Measurements from ENCODE around the gene NHERF1. TPM values are rescaled to one million over a fixed set of nuclear protein-coding genes. Genes with fewer than 3 reads are reported as not detected.
A peak's percentile ranks its signal among the peaks of the same experiment; 100 is the strongest.

Gene NHERF1
- total RNA-seq, 1 experiment from 2014 or later = 75.0 TPM

GRCh38 chr17:74800531-74800930 is 52.1 kb downstream of the NHERF1 start:
- H3K9ac ChIP-seq (ENCODE audit: low read length) = no peak overlapping the region
- no peaks in the 10 kb centered on the region for H3F3A ChIP-seq (ENCODE audit: low read length, unreplicated experiment)
- ChIA-PET CTCF (no interaction called here), POLR2A (ENCODE audit: unreplicated experiment) (no interaction called here)
- intact Hi-C loops (cut with micrococcal nuclease) = no loop called here
- no peak overlapping the region for H3K4me3 ChIP-seq (ENCODE audit: low read length)
- no peak for TF ChIP-seq CTCF (conservative IDR thresholded peaks at IDR 0.05; ENCODE audit: low read depth, low read length)
- TF ChIP-seq EZH2phosphoT487 (IDR thresholded peaks at IDR 0.05; ENCODE audit: borderline replicate concordance, low read length) = no peak
- no peak for TF ChIP-seq EZH2 (IDR thresholded peaks at IDR 0.05; ENCODE audit: low read length, unreplicated experiment)
- no peaks in the 10 kb centered on the region for H3K79me2 ChIP-seq (ENCODE audit: low read length)
- H3K9me2 ChIP-seq (replicated peaks; ENCODE audit: low read length) = no peaks in the 10 kb centered on the region
- no TSS peak for BruUV-seq (replicated peaks)
- no peak overlapping the region for H3K4me2 ChIP-seq (ENCODE audit: low read length)
- H3K36me3 ChIP-seq (ENCODE audit: low read depth, low read length) = peaks cover 6% of the 10 kb centered on the region; the same call in 1 of the 2 replicates
- H3K9me3 ChIP-seq (ENCODE audit: low read length) = no peaks in the 10 kb centered on the region
- no peaks in the 10 kb centered on the region for H3K27me3 ChIP-seq (ENCODE audit: low read length)
- no peak overlapping the region for H2AFZ ChIP-seq (ENCODE audit: low read length)
- no peak overlapping the region for H3K27ac ChIP-seq (ENCODE audit: low read length)
- no peaks in the 10 kb centered on the region for H3K4me1 ChIP-seq (ENCODE audit: insufficient read depth, low read length)
- DNase-seq (no peak), ATAC-seq (no peak)
- no peaks in the 10 kb centered on the region for H4K20me1 ChIP-seq (ENCODE audit: low read length)

- H4K20me1 ChIP-seq (ENCODE audit: low read length) = no peaks in the 10 kb centered on the region
- BruUV-seq (replicated peaks) = no TSS peak
Observed at GRCh38 chr17:74801896-74802295, 53.5 kb downstream of the NHERF1 start.

More at GRCh38 chr17:74801896-74802295, 53.5 kb downstream of the NHERF1 start:
- no peaks in the 10 kb centered on the region for H3K79me2 ChIP-seq (ENCODE audit: low read length)
- no peak overlapping the region for H3K27ac ChIP-seq (ENCODE audit: low read length)
- no peaks in the 10 kb centered on the region; the same call in 1 of the 2 replicates for H3K36me3 ChIP-seq (ENCODE audit: low read depth, low read length)
- ATAC-seq (no peak), DNase-seq (peak; percentile 26)
- H3K9ac ChIP-seq (ENCODE audit: low read length) = no peak overlapping the region
- H3F3A ChIP-seq (ENCODE audit: low read length, unreplicated experiment) = no peaks in the 10 kb centered on the region
- ChIA-PET POLR2A (ENCODE audit: unreplicated experiment) (no interaction called here), CTCF (interaction anchor here (0.5 kb wide), 1 partner anchor 10 kb away, joined by 3 read pairs; no protein-coding TSS in a partner anchor)
- H3K4me2 ChIP-seq (ENCODE audit: low read length) = no peak overlapping the region
- H3K27me3 ChIP-seq (ENCODE audit: low read length) = no peaks in the 10 kb centered on the region
- no peaks in the 10 kb centered on the region for H3K9me2 ChIP-seq (replicated peaks; ENCODE audit: low read length)
- no peak overlapping the region for H3K4me3 ChIP-seq (ENCODE audit: low read length)
- H2AFZ ChIP-seq (ENCODE audit: low read length) = no peak overlapping the region
- H3K9me3 ChIP-seq (ENCODE audit: low read length) = no peaks in the 10 kb centered on the region
- TF ChIP-seq EZH2phosphoT487 (IDR thresholded peaks at IDR 0.05; ENCODE audit: borderline replicate concordance, low read length) (no peak), CTCF (conservative IDR thresholded peaks at IDR 0.05; ENCODE audit: low read depth, low read length) (no peak), EZH2 (IDR thresholded peaks at IDR 0.05; ENCODE audit: low read length, unreplicated experiment) (no peak)
- intact Hi-C loops (cut with micrococcal nuclease) = no loop called here
- H3K4me1 ChIP-seq (ENCODE audit: insufficient read depth, low read length) = no peaks in the 10 kb centered on the region
